Lower lobe of right lung (tissue), 2 donors: ENCODE results near the gene ETF1. TPM values are rescaled to one million over a fixed set of nuclear protein-coding genes. Genes with fewer than 3 reads are reported as not detected.

Source experiments
- ATAC-seq, 2 donors: fragments of 200-7000 bp; cut with Tn5 transposase; one replicate each; pipeline ENCODE4 v1.9.1; 2020 to 2022; ENCODE audit warnings: mild to moderate bottlenecking in 2 of 2, moderate library complexity in 2 of 2
- DNase-seq: peaks from one replicate; pipeline ENCODE4 v3.0.0-alpha.2; 2020
- H3K27ac ChIP-seq: fragments of 200-600 bp; one replicate; pipeline ENCODE4 v1.8.0; 2022
- H3K27me3 ChIP-seq: fragments of 200-600 bp; one replicate; pipeline ENCODE4 v1.8.0; 2022; ENCODE audit warnings: low read depth
- H3K36me3 ChIP-seq: fragments of 200-600 bp; one replicate; pipeline ENCODE4 v1.8.0; 2022; ENCODE audit warnings: mild to moderate bottlenecking
- H3K4me1 ChIP-seq: fragments of 200-600 bp; one replicate; pipeline ENCODE4 v1.8.0; 2022
- H3K4me3 ChIP-seq: fragments of 200-600 bp; one replicate; pipeline ENCODE4 v1.8.0; 2022; ENCODE audit warnings: mild to moderate bottlenecking
- H3K9me3 ChIP-seq: fragments of 200-600 bp; one replicate; pipeline ENCODE4 v1.8.0; 2022
- intact Hi-C: fragments of 100-400 bp; cut with DNase I; formaldehyde crosslinking; loops from one replicate; pipeline ENCODE4 v1.11.0; 2022
- total RNA-seq: library from RNA; stranded (reverse); fragmentation: NEBNext Ultra II Directional; extraction: Animal tissue kit (Norgen Biotek cat#: 25700); gene quantifications from one replicate; pipeline ENCODE4 v1.2.1, GENCODE V29; 2021
- TF ChIP-seq, protein P1 (sequence below): fragments of 200-600 bp; IDR thresholded peaks from one replicate; pipeline ENCODE4 v1.8.0; 2022; ENCODE audit warnings: antibody characterized with exemption, mild to moderate bottlenecking
- donor health status: DM: no; HTN: yes; CAD: no; lungs with severe emphysema.

ETF1 gene
- total RNA-seq, 1 donor from 2014 or later: 90.7 TPM

DNA sequence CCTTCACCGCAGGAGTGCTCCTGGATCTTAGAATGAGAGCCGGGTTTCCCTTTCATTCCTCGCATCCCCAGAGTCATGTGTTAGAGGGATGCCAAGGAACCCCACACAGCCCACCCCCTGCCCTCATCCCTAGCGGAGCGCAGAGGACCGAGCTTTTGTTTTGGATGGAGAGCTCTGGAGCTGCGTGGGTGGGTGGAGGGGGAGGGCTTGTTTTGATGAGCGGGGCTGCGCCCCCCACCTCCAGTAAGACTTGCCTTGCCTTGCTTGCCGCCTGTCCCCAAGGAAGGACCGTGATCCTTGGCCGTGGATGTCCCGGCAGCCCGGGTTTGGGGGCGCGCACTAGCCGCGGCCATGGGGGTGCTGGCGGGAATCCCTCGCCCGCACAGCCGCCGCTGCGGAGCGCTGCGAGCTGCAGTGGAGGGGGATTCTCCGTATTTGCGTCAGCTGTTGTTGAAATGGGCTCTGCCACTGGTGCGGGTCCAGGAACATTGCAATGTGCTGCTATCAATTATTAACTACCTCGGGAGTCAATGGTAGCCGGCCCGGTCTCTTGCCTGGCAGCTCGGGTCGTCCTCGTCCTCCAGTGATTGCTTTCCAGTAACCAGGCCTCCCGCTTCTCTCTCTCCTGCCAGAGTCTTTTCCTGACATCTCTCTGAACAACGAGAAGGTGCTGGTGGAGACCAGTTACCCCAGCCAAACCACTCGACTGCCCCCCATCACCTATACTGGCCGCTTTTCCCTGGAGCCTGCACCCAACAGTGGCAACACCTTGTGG is 76.7 kb downstream of the ETF1 start:
- TF ChIP-seq, protein P1, sequence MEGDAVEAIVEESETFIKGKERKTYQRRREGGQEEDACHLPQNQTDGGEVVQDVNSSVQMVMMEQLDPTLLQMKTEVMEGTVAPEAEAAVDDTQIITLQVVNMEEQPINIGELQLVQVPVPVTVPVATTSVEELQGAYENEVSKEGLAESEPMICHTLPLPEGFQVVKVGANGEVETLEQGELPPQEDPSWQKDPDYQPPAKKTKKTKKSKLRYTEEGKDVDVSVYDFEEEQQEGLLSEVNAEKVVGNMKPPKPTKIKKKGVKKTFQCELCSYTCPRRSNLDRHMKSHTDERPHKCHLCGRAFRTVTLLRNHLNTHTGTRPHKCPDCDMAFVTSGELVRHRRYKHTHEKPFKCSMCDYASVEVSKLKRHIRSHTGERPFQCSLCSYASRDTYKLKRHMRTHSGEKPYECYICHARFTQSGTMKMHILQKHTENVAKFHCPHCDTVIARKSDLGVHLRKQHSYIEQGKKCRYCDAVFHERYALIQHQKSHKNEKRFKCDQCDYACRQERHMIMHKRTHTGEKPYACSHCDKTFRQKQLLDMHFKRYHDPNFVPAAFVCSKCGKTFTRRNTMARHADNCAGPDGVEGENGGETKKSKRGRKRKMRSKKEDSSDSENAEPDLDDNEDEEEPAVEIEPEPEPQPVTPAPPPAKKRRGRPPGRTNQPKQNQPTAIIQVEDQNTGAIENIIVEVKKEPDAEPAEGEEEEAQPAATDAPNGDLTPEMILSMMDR: no peak
- H3K9me3 ChIP-seq: no peaks in the 10 kb centered on the region
- peaks cover 7% of the 10 kb centered on the region for H3K36me3 ChIP-seq
- peaks cover 38% of the 10 kb centered on the region for H3K4me1 ChIP-seq
- no peak for ATAC-seq
- peak; percentile 49 for DNase-seq
- H3K4me3 ChIP-seq: peak overlapping the region; percentile 89
- peak overlapping the region; percentile 99 for H3K27ac ChIP-seq
- H3K27me3 ChIP-seq: no peaks in the 10 kb centered on the region
- intact Hi-C loops: no loop called here

DNA sequence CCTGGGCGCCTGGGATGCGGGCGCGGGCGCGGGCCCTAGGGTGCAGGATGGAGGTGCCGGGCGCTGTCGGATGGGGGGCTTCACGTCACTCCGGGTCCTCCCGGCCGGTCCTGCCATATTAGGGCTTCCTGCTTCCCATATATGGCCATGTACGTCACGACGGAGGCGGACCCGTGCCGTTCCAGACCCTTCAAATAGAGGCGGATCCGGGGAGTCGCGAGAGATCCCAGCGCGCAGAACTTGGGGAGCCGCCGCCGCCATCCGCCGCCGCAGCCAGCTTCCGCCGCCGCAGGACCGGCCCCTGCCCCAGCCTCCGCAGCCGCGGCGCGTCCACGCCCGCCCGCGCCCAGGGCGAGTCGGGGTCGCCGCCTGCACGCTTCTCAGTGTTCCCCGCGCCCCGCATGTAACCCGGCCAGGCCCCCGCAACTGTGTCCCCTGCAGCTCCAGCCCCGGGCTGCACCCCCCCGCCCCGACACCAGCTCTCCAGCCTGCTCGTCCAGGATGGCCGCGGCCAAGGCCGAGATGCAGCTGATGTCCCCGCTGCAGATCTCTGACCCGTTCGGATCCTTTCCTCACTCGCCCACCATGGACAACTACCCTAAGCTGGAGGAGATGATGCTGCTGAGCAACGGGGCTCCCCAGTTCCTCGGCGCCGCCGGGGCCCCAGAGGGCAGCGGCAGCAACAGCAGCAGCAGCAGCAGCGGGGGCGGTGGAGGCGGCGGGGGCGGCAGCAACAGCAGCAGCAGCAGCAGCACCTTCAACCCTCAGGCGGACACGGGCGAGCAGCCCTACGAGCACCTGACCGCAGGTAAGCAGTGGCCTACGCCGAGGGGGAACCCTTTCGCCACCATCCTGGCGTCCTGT is 77.5 kb downstream of the ETF1 start, which contains the start of gene EGR1:
Gene EGR1 (plus strand): TSS at position 219 of the 864 bp plus-strand sequence. CDS start 283 bp downstream, at position 502.
- Histone ChIP-seq H3K27ac (peak within 1 kb of the TSS; percentile 99), H3K27me3 (no peaks in the 10 kb centered on the region), H3K4me1 (peaks cover 38% of the 10 kb centered on the region), H3K9me3 (no peaks in the 10 kb centered on the region), H3K36me3 (peaks cover 7% of the 10 kb centered on the region), H3K4me3 (peak within 1 kb of the TSS; percentile 89)
- DNase-seq (peak; percentile 96), ATAC-seq (peak; percentile 74 to 76)
- intact Hi-C loops: no loop called here
- TF ChIP-seq, protein P1: no peak

DNA sequence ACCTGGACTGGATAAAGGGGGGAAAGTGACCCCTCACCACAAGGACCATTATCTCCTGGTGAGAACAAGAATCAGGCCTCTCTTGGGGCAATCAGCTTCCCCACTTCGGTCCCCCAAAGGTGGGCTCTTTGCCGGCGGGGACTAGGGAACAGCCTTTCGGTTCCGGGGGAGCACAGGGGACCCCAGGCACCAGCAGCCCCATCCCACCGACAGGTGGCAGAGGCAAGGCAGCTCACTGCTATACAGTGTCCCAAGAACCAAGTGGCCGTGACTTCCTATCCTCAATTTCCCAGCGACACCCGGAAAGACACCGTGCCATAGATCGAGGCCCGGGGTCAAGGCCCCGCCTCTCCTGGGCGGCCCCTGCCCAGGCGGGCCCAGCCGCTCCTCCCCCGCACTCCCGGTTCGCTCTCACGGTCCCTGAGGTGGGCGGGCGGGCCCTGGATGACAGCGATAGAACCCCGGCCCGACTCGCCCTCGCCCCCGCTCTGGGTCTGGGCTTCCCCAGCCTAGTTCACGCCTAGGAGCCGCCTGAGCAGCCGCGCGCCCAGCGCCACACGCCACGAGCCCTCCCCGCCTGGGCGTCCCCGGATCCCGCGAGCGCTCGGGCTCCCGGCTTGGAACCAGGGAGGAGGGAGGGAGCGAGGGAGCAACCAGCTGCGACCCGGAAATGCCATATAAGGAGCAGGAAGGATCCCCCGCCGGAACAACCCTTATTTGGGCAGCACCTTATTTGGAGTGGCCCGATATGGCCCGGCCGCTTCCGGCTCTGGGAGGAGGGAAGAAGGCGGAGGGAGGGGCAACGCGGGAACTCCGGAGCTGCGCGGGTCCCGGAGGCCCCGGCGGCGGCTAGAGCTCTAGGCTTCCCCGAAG is 78.4 kb downstream of the ETF1 start:
- H3K4me3 ChIP-seq: peak overlapping the region; percentile 89
- no peaks in the 10 kb centered on the region for H3K9me3 ChIP-seq
- peak overlapping the region; percentile 99 for H3K27ac ChIP-seq
- TF ChIP-seq, protein P1: peak; percentile 45
- intact Hi-C loops: no loop called here
- peaks cover 40% of the 10 kb centered on the region for H3K4me1 ChIP-seq
- DNase-seq: peak; percentile 95
- no peaks in the 10 kb centered on the region for H3K27me3 ChIP-seq
- ATAC-seq: peak; percentile 87 to 88
- H3K36me3 ChIP-seq: peaks cover 7% of the 10 kb centered on the region

DNA sequence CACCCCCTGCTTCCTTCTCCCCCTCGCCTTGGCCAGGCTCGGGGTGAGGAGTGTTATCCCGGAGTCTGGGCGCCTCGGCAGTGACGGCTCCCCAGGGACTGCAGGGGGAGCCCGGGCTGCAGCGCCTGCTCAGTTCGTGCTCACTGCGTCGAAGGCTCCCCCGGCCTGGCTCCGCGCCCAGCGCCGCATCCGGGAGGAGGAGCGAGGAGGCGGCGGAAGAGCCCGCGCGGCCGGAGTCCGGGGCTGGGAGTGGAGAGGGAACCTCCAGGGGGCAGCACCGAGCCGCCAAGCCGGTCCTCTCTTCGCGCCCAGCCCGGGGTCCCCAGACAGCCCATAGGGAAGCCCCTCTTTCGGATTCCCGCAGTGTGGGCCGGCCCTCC is 79.0 kb downstream of the ETF1 start:
- Histone ChIP-seq H3K9me3 (no peaks in the 10 kb centered on the region), H3K27ac (peak overlapping the region; percentile 99), H3K4me1 (peaks cover 47% of the 10 kb centered on the region), H3K36me3 (peaks cover 7% of the 10 kb centered on the region), H3K4me3 (peak overlapping the region; percentile 89), H3K27me3 (no peaks in the 10 kb centered on the region)
- TF ChIP-seq, protein P1: peak; percentile 94
- DNase-seq (peak; percentile 96), ATAC-seq (peak; percentile 82 to 83)
- intact Hi-C loops: no loop called here
